ENCODE data around the gene ACE.

DNA sequence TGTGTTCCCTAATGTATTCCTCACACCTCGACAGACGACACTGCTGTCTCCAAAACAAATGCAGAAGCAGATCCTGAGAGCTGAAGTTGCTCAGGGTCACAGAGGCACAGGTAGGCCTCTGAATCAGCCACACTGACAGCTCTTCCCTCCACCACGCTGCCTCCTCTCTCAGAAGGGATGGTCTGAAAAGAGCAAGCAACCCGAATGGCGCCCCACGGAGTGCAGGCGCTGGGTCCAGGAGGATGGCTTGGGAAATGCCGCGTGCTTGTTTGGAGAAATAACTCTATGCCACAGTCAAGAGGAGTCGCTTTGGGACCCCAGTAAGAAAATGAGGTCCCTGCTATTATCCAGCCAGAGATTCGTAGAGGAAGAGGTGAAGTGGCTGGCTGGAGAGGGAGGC, 46.6 kb upstream of the ACE start:
- TF ChIP-seq POLR2A (IDR thresholded peaks at IDR 0.05) (no peak), POLR2AphosphoS5 (IDR thresholded peaks at IDR 0.05; ENCODE audit: insufficient read depth in 1 of 2, low read depth in 1 of 2) (no peak)
- TF ChIP-seq, protein P1, sequence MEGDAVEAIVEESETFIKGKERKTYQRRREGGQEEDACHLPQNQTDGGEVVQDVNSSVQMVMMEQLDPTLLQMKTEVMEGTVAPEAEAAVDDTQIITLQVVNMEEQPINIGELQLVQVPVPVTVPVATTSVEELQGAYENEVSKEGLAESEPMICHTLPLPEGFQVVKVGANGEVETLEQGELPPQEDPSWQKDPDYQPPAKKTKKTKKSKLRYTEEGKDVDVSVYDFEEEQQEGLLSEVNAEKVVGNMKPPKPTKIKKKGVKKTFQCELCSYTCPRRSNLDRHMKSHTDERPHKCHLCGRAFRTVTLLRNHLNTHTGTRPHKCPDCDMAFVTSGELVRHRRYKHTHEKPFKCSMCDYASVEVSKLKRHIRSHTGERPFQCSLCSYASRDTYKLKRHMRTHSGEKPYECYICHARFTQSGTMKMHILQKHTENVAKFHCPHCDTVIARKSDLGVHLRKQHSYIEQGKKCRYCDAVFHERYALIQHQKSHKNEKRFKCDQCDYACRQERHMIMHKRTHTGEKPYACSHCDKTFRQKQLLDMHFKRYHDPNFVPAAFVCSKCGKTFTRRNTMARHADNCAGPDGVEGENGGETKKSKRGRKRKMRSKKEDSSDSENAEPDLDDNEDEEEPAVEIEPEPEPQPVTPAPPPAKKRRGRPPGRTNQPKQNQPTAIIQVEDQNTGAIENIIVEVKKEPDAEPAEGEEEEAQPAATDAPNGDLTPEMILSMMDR (IDR thresholded peaks at IDR 0.05), result no peak
